ENCODE results near the gene C12orf43. TPM values are rescaled to one million over a fixed set of nuclear protein-coding genes. Genes with fewer than 3 reads are reported as not detected.
A peak's percentile ranks its signal among the peaks of the same experiment; 100 is the strongest.
"Not testable (repeated sequence)": the region's sequence is repeated elsewhere in the genome, so short reads cannot be mapped to it uniquely, and the experiment has no call there.

C12orf43 gene, protein sequence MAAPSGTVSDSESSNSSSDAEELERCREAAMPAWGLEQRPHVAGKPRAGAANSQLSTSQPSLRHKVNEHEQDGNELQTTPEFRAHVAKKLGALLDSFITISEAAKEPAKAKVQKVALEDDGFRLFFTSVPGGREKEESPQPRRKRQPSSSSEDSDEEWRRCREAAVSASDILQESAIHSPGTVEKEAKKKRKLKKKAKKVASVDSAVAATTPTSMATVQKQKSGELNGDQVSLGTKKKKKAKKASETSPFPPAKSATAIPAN
- total RNA-seq (2014; rRNA removed; shearing (Covaris generic)), result 17.8 and 18.6 TPM in 2 replicates
- 5.3 and 14.6 TPM in 2 replicates for polyA plus RNA-seq (2014; cell fraction: nucleus; rRNA removed)

DNA sequence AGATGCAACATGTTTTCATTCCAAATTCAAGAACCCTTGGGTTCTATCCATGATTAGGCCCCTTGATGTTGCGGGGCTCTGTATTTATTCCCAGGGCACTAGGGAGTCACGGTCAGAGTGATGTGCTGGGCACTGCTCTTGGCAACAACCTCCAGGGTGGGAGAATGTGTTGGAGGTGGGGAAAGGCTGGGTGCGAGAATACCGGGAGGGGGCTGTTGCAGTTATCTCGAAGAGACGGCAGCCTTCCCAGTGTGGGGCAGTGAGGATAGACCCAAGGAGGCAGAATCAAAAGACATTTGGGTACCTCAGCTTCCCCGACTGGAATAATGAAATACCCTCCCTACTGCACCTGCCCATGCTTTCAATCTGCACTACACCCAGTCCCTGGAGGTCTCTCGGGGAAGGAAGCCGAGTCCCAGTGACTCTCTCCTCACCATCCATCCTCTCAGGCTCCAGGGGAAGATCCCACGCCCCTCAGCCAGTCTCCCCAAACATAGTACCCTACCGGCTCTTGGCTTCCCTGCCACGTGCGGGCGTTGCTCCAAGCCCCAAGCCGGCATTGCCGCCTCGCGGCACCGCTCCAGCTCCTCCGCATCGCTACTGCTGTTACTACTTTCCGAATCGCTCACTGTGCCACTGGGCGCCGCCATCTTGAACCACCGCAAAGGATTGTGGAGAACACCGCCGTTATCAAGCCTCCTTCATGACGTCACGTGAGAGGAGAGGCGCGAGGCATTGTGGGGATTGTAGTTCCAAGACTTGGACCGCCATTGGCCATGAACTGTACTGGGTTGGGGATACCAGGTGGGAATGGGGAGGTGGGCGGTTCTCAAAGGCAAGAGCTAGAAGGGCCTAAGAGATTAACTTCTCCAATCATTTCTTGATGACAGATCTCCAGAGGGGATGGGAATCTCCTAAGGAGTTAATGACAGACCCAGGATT is at the start of gene C12orf43:
Gene C12orf43, minus strand, starts transcription at position 663 of the 942 bp plus-strand sequence. Its CDS starts 13 bp downstream, at position 650.
- DNase-seq (ENCODE audit: extremely low read depth, low read depth), result peak; percentile 94

- DNase-seq (ENCODE audit: extremely low read depth, low read depth), result no peak
These were observed 49.1 kb upstream of the C12orf43 start for GRCh38 chr12:121065345-121065744.

GRCh38 chr12:121064586-121064985 is 48.3 kb upstream of the C12orf43 start:
- DNase-seq (ENCODE audit: extremely low read depth, low read depth), result not testable (repeated sequence)

DNA sequence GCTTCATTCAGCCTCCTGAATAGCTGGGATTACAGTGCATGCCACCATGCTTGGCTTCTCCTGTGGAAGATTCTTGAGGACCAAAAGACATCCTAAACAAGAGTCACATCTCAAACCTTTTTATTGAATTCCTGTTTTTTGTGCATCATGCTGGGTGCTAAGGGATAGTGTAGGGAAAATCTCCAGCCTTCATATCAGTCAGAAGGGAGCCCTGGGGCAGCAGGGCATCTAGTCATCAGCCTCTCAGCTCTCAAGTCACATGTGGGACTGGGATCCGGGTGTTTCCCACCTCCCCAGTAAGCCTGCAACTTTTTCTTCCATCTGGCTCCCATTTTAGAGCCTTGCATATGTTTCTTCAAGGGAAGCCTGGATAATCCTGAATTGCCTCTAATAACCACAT is 47.8 kb upstream of the C12orf43 start:
- DNase-seq (ENCODE audit: extremely low read depth, low read depth), result no peak

DNA sequence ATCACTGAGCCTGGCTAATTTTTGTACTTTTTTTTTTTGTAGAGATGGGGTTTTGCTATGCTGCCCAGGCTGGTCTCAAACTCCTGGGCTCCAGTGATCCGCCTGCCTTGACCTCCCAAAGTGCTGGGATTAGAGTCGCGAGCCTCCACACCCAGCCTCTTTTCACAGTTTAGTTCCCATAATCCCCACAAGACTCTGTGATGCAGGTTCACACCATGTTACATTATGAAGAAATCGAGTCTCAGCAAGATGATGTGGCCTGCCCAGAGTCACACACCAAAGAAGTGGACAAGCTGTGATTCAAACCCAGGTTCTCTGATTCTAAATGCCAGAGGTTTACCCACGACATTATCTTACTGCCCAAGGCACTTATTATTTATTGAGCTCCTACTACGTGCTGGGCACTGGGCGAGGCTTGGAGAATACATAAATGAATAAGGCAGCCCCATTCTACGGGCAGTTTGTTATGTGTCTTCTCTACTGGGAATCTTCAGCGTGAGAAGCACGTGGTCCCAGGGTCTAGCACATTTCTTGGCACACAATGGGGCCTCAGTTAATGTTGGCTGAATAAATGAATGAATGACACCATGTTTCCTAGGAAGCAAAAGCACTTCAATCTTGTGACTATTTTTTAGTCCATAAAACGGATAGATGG is 46.2 kb upstream of the C12orf43 start:
- DNase-seq (ENCODE audit: extremely low read depth, low read depth), result no peak

DNA sequence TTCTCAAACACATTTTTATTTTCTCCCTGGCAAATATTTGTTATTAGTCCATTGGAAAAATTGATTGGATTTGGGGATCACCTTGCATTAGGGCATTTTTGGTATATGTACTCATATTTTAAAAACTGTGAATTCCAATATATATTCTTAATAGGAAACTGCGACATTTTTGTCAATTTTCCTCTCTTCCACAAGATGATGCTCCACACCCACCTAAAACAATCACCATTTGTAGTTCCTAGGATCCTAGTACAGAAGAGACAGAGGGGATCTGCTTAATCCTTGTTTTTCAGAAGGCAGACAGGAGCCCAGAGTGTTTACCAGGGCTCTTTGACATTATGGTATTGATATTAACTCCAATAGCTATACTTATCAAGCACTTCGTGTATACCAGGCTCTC is 45.5 kb upstream of the C12orf43 start:
- DNase-seq (ENCODE audit: extremely low read depth, low read depth), result no peak

- peak; percentile 61 for DNase-seq (ENCODE audit: extremely low read depth, low read depth)
These were observed 44.1 kb upstream of the C12orf43 start for GRCh38 chr12:121060149-121061001.

GRCh38 chr12:121059031-121059898 is 43.0 kb upstream of the C12orf43 start:
- no peak for DNase-seq (ENCODE audit: extremely low read depth, low read depth)

DNA sequence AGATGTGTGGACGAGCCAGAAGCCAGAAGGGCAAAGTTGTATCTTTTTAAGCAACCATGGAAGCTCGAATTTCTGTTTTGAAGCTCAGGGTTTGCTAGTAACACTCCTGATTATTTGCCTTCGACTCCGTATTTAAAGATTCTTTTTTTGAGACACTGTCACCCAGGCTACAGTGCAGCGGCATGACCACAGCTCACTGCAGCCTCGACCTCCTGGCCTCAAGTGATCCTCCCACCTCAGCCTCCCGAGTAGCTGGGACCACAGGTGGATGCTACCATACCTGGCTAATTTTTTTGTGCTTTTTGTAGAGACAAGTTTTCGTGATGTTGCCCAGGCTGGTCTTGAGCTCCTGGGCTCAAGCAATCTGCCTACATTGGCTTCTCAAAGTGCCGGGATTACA is 41.5 kb upstream of the C12orf43 start:
- no peak for DNase-seq (ENCODE audit: extremely low read depth, low read depth)

- no peak for DNase-seq (ENCODE audit: extremely low read depth, low read depth)
These were observed 37.4 kb upstream of the C12orf43 start for GRCh38 chr12:121053706-121054105.

- no peak for DNase-seq (ENCODE audit: extremely low read depth, low read depth)
These were observed 34.4 kb upstream of the C12orf43 start for GRCh38 chr12:121050725-121051124.

DNA sequence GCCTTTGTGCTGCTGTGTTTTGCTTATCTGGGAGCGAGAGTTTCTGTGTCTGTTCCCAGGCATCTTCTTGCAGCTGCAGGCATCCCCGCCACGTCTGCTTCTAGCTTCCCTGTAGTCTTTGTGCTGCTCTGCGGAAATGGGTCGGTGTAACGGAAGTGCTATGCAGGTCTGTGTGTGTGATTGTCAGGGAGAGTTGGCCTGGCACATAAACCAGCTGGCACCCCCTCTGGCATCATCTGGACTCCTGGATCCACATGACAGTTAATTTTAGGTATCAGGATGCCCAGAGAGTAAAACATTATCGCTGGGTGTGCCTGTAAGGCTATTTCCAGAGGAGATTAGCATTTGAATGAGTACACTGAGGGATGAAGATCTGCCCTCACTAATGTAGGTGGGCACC is 32.2 kb upstream of the C12orf43 start:
- no peak for DNase-seq (ENCODE audit: extremely low read depth, low read depth)

- DNase-seq (ENCODE audit: extremely low read depth, low read depth), result not testable (repeated sequence)
These were observed 31.1 kb upstream of the C12orf43 start for GRCh38 chr12:121047400-121047799.

GRCh38 chr12:121043067-121043466 is 26.8 kb upstream of the C12orf43 start:
- DNase-seq (ENCODE audit: extremely low read depth, low read depth), result no peak

DNA sequence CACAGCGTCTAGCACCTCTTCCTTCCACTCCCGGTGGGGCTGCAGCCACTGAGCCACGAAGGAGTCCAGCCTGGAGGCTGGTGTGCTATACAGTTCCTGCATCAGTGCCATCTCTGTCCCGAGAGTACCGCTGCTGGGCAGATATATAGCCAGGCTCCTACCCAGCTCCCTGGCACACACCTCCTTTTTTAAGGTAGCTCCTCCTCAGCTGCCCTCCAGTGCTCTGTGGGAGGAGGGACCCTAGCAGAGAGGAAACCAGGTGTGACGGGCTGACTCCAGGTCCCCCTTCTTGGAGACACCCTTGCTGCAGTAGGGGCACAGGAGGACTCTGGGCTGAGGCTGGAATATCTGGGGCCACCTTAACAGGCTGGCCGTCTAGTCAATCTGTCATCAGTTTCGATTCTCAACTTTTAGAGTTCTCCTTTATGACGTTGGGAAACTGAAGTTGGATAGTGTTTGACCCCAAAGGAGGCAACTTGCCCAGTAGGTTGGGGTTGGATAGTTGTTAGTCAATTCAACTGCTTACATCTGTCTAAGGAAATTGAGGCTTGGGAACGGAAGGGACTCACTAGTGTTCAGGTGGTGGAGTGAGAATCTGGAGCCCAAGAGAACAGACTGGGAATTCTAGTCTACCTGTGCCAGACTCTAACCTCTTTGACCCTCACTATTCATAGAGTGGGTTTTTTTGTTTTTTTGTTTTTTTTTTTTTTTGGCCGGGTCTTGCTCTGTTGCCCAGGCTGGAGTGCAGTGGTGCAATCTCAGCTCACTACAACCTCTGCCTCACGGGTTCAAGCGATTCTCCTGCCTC is 22.8 kb upstream of the C12orf43 start, which contains the start of gene OASL:
Gene OASL, minus strand, starts transcription at position 386 of the 808 bp plus-strand sequence. Its CDS starts 275 bp downstream, at position 111.
- DNase-seq (ENCODE audit: extremely low read depth, low read depth), result no peak

GRCh38 chr12:121036810-121037326 is 20.6 kb upstream of the C12orf43 start:
- no peak for DNase-seq (ENCODE audit: extremely low read depth, low read depth)

DNA sequence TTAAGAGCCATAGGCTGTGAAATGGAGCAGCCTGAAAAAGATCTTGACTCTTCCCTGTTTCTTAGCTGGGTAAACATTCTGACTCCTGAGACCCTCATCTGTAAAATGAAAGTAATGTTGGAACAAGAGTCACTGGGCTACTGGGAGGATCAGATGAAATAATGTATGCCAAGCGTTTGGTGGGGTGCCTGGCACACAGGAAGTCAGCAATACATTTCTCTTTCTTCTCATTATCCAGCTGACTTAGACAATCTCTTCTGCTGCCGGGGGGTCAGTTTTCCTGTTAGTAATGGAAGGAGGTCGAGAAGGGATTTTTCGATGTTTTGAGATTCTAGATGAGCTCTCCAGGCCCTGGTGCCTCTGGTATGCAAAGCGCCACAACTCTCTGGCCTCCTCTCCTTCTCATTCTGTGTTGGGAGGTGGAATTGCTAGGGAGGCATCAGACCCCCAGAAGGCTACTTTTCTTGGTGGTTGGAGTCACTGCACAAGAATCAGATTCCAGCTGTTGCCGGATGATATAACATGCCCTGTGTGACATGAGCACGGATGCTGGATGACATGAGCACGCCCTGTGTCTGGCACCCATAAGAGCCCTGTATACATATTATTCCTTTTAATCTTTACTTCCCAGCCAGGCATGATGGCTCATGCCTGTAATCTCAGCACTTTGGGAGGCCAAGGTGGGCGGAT is 18.5 kb upstream of the C12orf43 start:
- no peak for DNase-seq (ENCODE audit: extremely low read depth, low read depth)

Measured in NCI-H460 (cell line).